Mesenchymal stem cell (in vitro differentiated cells and primary cell): ENCODE results near the gene PCED1A.

Source experiments
- DNase-seq: peaks from one replicate; pipeline ENCODE4 v3.0.0-alpha.2; 2013
- H2AFZ ChIP-seq: one replicate; pipeline ENCODE4 v1.6.1; 2013; ENCODE audit warnings: low read depth, mild to moderate bottlenecking, control low read depth, inconsistent platforms, low read length, moderate library complexity
- H2AK5ac ChIP-seq: 2 replicates; pipeline ENCODE4 v1.6.1; 2013; ENCODE audit warnings: low read length, moderate library complexity, mild to moderate bottlenecking, inconsistent platforms; ENCODE audit not compliant: severe bottlenecking
- H2BK120ac ChIP-seq: one replicate; pipeline ENCODE4 v1.6.1; 2013; ENCODE audit warnings: low read depth, mild to moderate bottlenecking, inconsistent platforms, low read length, moderate library complexity
- H2BK12ac ChIP-seq, 2 experiments: one replicate each; pipeline ENCODE4 v1.6.1; 2013; ENCODE audit warnings: inconsistent platforms in 2 of 2, low read length in 2 of 2, mild to moderate bottlenecking in 2 of 2, moderate library complexity in 2 of 2, control low read depth in 1 of 2
- H2BK15ac ChIP-seq: one replicate; pipeline ENCODE4 v1.6.1; 2013; ENCODE audit warnings: mild to moderate bottlenecking, low read depth, inconsistent platforms; ENCODE audit not compliant: poor library complexity, severe bottlenecking
- H2BK5ac ChIP-seq: 2 replicates; pipeline ENCODE4 v1.6.1; 2013; ENCODE audit warnings: low read depth, mild to moderate bottlenecking, low read length, control low read depth, inconsistent platforms; ENCODE audit not compliant: poor library complexity, severe bottlenecking
- H3K14ac ChIP-seq, 2 experiments: one replicate each; pipeline ENCODE4 v1.6.1; 2013; ENCODE audit warnings: inconsistent platforms in 2 of 2, low read length in 2 of 2, control low read depth in 1 of 2, mild to moderate bottlenecking in 1 of 2, moderate library complexity in 1 of 2
- H3K18ac ChIP-seq, 2 experiments: one replicate each; pipeline ENCODE4 v1.6.1; 2013; ENCODE audit warnings: inconsistent platforms in 2 of 2, low read length in 2 of 2, control low read depth in 1 of 2, low read depth in 1 of 2, mild to moderate bottlenecking in 1 of 2
- H3K23ac ChIP-seq, 2 experiments: one replicate each; pipeline ENCODE4 v1.6.1; 2013; ENCODE audit warnings: inconsistent platforms in 2 of 2, low read length in 2 of 2, mild to moderate bottlenecking in 2 of 2, moderate library complexity in 2 of 2, control low read depth in 1 of 2
- H3K27ac ChIP-seq: 2 replicates; pipeline ENCODE4 v1.5.1; 2013; ENCODE audit warnings: mild to moderate bottlenecking, moderate library complexity, low read length, control low read depth, inconsistent platforms; ENCODE audit not compliant: poor library complexity, severe bottlenecking
- H3K27me3 ChIP-seq, 2 experiments: 2 replicates each; pipeline versions ENCODE4 v1.6.1 to v1.7.0; 2013; ENCODE audit warnings: low read length in 2 of 2, mild to moderate bottlenecking in 2 of 2, moderate library complexity in 2 of 2, control low read depth in 1 of 2, inconsistent platforms in 1 of 2; ENCODE audit not compliant: control insufficient read depth in 1 of 2, insufficient read depth in 1 of 2
- H3K36me3 ChIP-seq, 2 experiments: 2 replicates each; pipeline versions ENCODE4 v1.6.1 to v1.7.0; 2013; ENCODE audit warnings: low read length in 2 of 2, control low read depth in 1 of 2, inconsistent platforms in 1 of 2, low read depth in 1 of 2, mild to moderate bottlenecking in 1 of 2; ENCODE audit not compliant: insufficient read depth in 2 of 2, control insufficient read depth in 1 of 2
- H3K4ac ChIP-seq, 2 experiments: one replicate each; pipeline ENCODE4 v1.6.1; 2013; ENCODE audit warnings: inconsistent platforms in 2 of 2, low read length in 2 of 2, mild to moderate bottlenecking in 2 of 2, moderate library complexity in 2 of 2, control low read depth in 1 of 2, low read depth in 1 of 2
- H3K4me1 ChIP-seq: 2 replicates; pipeline ENCODE4 v1.6.1; 2013; ENCODE audit warnings: low read depth, low read length, control low read depth; ENCODE audit not compliant: control insufficient read depth, insufficient read depth
- H3K4me2 ChIP-seq: 2 replicates; pipeline ENCODE4 v1.6.1; 2013; ENCODE audit warnings: low read length, mild to moderate bottlenecking, inconsistent platforms; ENCODE audit not compliant: poor library complexity, severe bottlenecking
- H3K4me3 ChIP-seq, 2 experiments: 2 replicates each; pipeline versions ENCODE4 v1.5.1 to v1.7.0; 2013; ENCODE audit warnings: low read length in 2 of 2, mild to moderate bottlenecking in 2 of 2, control low read depth in 1 of 2, low read depth in 1 of 2; ENCODE audit not compliant: insufficient read depth in 1 of 2
- H3K79me1 ChIP-seq: replicated peaks from 2 replicates; pipeline ENCODE4 v1.6.1; 2013; ENCODE audit warnings: mild to moderate bottlenecking, control low read depth, low read length, inconsistent platforms; ENCODE audit not compliant: poor library complexity, severe bottlenecking
- H3K9ac ChIP-seq: 2 replicates; pipeline ENCODE4 v1.7.0; 2013; ENCODE audit warnings: mild to moderate bottlenecking, low read length, moderate library complexity
- H3K9me3 ChIP-seq: 2 replicates; pipeline ENCODE4 v1.7.0; 2013; ENCODE audit warnings: mild to moderate bottlenecking, low read length; ENCODE audit not compliant: control insufficient read depth
- H4K8ac ChIP-seq: one replicate; pipeline ENCODE4 v1.6.1; 2013; ENCODE audit warnings: inconsistent platforms, mild to moderate bottlenecking, low read length, moderate library complexity
- H4K91ac ChIP-seq: one replicate; pipeline ENCODE4 v1.6.1; 2013; ENCODE audit warnings: mild to moderate bottlenecking, low read length, inconsistent platforms
- WGBS: methylation state at CpG from one replicate; pipeline ENCODE4 v1.1.7; 2013; ENCODE audit warnings: mixed read lengths; 5-methylcytosine and 5-hydroxymethylcytosine counted together

Gene PCED1A

GRCh38 chr20:2888224-2888955, 47.9 kb upstream of the PCED1A start:
- H2AFZ ChIP-seq, result no peak overlapping the region
- no peak overlapping the region for H2BK120ac ChIP-seq
- no peak overlapping the region for H3K9ac ChIP-seq
- H3K23ac ChIP-seq, result peak overlapping the region in 1 of 2 experiments; percentile 42
- no peaks in the 10 kb centered on the region for H3K27me3 ChIP-seq
- no peak overlapping the region for H3K4me3 ChIP-seq
- H4K8ac ChIP-seq, result no peak overlapping the region
- no peak overlapping the region for H2BK15ac ChIP-seq
- no peak overlapping the region for H3K18ac ChIP-seq
- no peaks in the 10 kb centered on the region for H3K36me3 ChIP-seq
- H3K9me3 ChIP-seq, result no peaks in the 10 kb centered on the region
- no peak overlapping the region for H3K14ac ChIP-seq
- no peak overlapping the region for H2BK12ac ChIP-seq
- no peak overlapping the region for H3K4ac ChIP-seq
- no peak overlapping the region for H3K27ac ChIP-seq
- H3K4me1 ChIP-seq, result no peaks in the 10 kb centered on the region
- H2AK5ac ChIP-seq, result no peak overlapping the region
- 95% methylated on average over 3 of the region's 4 CpGs for WGBS
- H3K79me1 ChIP-seq, result peaks cover 15% of the 10 kb centered on the region
- H4K91ac ChIP-seq, result no peak overlapping the region
- H3K4me2 ChIP-seq, result no peak overlapping the region
- DNase-seq, result peak; percentile 27
- H2BK5ac ChIP-seq, result no peak overlapping the region

DNA sequence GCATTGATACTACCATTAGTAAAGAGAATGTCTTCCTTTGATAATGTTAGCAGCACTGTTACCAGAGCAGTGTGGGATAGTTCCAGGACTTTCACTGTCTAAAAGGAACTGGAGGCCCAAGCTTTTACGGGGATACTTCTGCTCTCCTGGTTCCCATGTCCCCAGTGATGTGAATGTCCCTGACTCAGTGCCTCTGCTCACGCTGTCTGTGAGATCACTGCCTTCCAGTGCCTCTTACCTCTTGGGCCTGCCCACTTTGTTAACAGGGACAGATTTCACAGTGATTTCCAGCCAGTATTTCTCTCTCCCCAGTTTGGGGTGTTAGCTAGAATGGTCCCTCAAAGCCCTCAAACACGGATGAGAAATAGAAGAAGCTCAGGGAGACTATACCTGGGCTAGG, 47.3 kb upstream of the PCED1A start:
- no peak overlapping the region for H2AFZ ChIP-seq
- H3K36me3 ChIP-seq, result no peaks in the 10 kb centered on the region
- no peak overlapping the region for H2BK5ac ChIP-seq
- no peak overlapping the region for H3K18ac ChIP-seq
- no peak overlapping the region for H2BK12ac ChIP-seq
- no peak overlapping the region for H3K9ac ChIP-seq
- no peak for DNase-seq
- no peak overlapping the region for H2BK15ac ChIP-seq
- no peak overlapping the region for H3K4me3 ChIP-seq
- H3K79me1 ChIP-seq, result peaks cover 15% of the 10 kb centered on the region
- no peaks in the 10 kb centered on the region for H3K27me3 ChIP-seq
- H3K4me1 ChIP-seq, result no peaks in the 10 kb centered on the region
- no peak overlapping the region for H2AK5ac ChIP-seq
- no peak overlapping the region for H3K27ac ChIP-seq
- 100% methylated on average over 3 of the region's 3 CpGs for WGBS
- H3K4ac ChIP-seq, result no peak overlapping the region
- no peak overlapping the region for H3K14ac ChIP-seq
- H4K8ac ChIP-seq, result no peak overlapping the region
- H3K4me2 ChIP-seq, result no peak overlapping the region
- H3K9me3 ChIP-seq, result no peaks in the 10 kb centered on the region
- H3K23ac ChIP-seq, result no peak overlapping the region
- no peak overlapping the region for H2BK120ac ChIP-seq
- H4K91ac ChIP-seq, result no peak overlapping the region

DNA sequence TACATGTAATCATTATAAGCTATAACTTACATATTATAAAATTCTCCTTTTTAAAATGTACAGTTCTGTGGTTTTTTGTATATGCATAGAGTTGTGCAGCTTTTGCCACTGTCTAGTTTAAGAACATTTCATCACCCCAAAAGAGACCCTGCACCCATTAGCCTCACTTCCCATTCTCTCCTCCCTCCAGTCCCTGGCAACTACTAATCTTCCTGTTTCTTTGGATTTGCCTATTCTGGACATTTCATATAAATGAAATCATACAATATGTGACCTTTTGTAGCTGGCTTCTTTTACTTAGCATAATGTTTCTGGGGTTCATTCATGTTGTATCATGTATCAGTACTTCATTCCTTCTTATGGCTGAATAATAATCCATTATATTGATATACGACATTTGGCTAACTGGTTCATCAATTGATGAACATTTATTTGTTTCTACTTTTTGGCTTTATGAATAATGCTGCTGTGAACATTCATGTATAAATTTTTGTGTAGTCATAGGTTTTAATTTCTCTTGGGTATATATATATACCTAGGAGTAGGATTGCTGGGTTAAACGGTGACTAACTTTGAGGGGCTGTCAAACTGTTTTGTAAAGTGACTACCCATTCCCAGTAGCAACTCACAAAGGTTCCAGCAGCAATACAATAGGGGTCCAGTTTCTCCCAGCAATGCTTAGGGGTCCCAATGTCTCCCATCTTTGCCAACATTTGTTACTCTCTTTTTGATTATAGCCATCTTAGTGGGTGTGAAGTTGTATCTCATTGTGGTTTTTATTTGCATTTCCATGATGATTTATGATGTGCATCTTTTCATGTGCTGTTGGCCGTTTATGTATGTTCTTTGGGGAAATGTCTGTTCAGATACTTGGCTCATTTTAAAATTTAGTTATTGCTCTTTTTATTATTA, 43.5 kb upstream of the PCED1A start:
- Histone ChIP-seq H3K23ac (no peak overlapping the region), H3K27me3 (no peaks in the 10 kb centered on the region), H3K36me3 (no peaks in the 10 kb centered on the region), H3K4me3 (no peak overlapping the region), H2AK5ac (no peak overlapping the region), H3K14ac (no peak overlapping the region), H2BK5ac (no peak overlapping the region), H4K8ac (no peak overlapping the region), H3K4me1 (peaks cover 3% of the 10 kb centered on the region), H3K4me2 (no peak overlapping the region), H2BK120ac (no peak overlapping the region), H3K79me1 (peaks cover 16% of the 10 kb centered on the region), H2BK15ac (no peak overlapping the region), H3K27ac (no peak overlapping the region), H3K9ac (no peak overlapping the region), H2BK12ac (no peak overlapping the region), H4K91ac (no peak overlapping the region), H3K18ac (no peak overlapping the region), H2AFZ (no peak overlapping the region), H3K9me3 (no peaks in the 10 kb centered on the region), H3K4ac (no peak overlapping the region)
- WGBS, result 93% methylated on average over 2 of the region's 3 CpGs
- DNase-seq, result no peak

DNA sequence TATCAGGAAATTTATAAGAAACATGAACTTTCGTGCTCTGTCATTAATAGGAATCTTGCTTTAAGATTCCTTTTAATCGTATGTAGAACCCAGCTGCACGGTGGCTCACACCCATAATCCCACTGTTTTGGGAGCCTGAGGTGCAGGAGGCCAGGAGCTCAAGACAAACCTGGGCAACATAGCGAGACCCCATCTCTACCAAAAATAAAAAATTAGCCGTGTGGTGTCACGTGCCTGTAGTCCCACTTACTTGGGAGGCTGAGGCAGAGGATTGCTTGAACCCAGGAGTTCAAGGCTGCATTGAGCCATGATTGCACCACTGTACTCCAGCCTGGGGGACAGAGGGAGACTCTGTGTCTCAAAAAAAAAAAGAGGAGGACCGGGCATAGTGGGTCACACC, 40.2 kb upstream of the PCED1A start:
- H4K91ac ChIP-seq, result no peak overlapping the region
- 95% methylated on average over 7 of the region's 7 CpGs for WGBS

More for the DNA sequence above, 40.2 kb upstream of the PCED1A start:
- H3K4me1 ChIP-seq, result peaks cover 5% of the 10 kb centered on the region
- H2BK15ac ChIP-seq, result no peak overlapping the region
- no peak overlapping the region for H3K14ac ChIP-seq
- H3K23ac ChIP-seq, result no peak overlapping the region
- no peak overlapping the region for H2BK12ac ChIP-seq
- no peak overlapping the region for H3K4me2 ChIP-seq
- H2BK120ac ChIP-seq, result no peak overlapping the region
- no peak overlapping the region for H4K8ac ChIP-seq
- no peak overlapping the region for H2AFZ ChIP-seq
- H3K4me3 ChIP-seq, result no peak overlapping the region
- H3K9ac ChIP-seq, result no peak overlapping the region
- no peak overlapping the region for H2BK5ac ChIP-seq
- peaks cover 23% of the 10 kb centered on the region for H3K79me1 ChIP-seq
- no peak overlapping the region for H3K4ac ChIP-seq
- no peaks in the 10 kb centered on the region for H3K9me3 ChIP-seq
- H3K18ac ChIP-seq, result no peak overlapping the region
- H2AK5ac ChIP-seq, result no peak overlapping the region
- peaks cover 0 to 2% of the 10 kb centered on the region in 2 experiments for H3K36me3 ChIP-seq
- DNase-seq, result no peak
- no peak overlapping the region for H3K27ac ChIP-seq
- H3K27me3 ChIP-seq, result no peaks in the 10 kb centered on the region
